ENCODE measurements around the gene RAPGEF1. TPM values are rescaled to one million over a fixed set of nuclear protein-coding genes. Genes with fewer than 3 reads are reported as not detected.

Gene RAPGEF1
- total and polyA plus RNA-seq, 2 of the 13 experiments (the other 11 are each of a cell fraction or from before 2014, with no cell fraction given): 21.2 to 38.9 TPM

- TF ChIP-seq, protein P1, sequence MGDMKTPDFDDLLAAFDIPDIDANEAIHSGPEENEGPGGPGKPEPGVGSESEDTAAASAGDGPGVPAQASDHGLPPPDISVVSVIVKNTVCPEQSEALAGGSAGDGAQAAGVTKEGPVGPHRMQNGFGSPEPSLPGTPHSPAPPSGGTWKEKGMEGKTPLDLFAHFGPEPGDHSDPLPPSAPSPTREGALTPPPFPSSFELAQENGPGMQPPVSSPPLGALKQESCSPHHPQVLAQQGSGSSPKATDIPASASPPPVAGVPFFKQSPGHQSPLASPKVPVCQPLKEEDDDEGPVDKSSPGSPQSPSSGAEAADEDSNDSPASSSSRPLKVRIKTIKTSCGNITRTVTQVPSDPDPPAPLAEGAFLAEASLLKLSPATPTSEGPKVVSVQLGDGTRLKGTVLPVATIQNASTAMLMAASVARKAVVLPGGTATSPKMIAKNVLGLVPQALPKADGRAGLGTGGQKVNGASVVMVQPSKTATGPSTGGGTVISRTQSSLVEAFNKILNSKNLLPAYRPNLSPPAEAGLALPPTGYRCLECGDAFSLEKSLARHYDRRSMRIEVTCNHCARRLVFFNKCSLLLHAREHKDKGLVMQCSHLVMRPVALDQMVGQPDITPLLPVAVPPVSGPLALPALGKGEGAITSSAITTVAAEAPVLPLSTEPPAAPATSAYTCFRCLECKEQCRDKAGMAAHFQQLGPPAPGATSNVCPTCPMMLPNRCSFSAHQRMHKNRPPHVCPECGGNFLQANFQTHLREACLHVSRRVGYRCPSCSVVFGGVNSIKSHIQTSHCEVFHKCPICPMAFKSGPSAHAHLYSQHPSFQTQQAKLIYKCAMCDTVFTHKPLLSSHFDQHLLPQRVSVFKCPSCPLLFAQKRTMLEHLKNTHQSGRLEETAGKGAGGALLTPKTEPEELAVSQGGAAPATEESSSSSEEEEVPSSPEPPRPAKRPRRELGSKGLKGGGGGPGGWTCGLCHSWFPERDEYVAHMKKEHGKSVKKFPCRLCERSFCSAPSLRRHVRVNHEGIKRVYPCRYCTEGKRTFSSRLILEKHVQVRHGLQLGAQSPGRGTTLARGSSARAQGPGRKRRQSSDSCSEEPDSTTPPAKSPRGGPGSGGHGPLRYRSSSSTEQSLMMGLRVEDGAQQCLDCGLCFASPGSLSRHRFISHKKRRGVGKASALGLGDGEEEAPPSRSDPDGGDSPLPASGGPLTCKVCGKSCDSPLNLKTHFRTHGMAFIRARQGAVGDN (CRISPR knock-in tag; IDR thresholded peaks at IDR 0.05): peak; percentile 81
- TF ChIP-seq ZNF777 (CRISPR knock-in tag; IDR thresholded peaks at IDR 0.05): peak; percentile 95
- TF ChIP-seq, protein P2, sequence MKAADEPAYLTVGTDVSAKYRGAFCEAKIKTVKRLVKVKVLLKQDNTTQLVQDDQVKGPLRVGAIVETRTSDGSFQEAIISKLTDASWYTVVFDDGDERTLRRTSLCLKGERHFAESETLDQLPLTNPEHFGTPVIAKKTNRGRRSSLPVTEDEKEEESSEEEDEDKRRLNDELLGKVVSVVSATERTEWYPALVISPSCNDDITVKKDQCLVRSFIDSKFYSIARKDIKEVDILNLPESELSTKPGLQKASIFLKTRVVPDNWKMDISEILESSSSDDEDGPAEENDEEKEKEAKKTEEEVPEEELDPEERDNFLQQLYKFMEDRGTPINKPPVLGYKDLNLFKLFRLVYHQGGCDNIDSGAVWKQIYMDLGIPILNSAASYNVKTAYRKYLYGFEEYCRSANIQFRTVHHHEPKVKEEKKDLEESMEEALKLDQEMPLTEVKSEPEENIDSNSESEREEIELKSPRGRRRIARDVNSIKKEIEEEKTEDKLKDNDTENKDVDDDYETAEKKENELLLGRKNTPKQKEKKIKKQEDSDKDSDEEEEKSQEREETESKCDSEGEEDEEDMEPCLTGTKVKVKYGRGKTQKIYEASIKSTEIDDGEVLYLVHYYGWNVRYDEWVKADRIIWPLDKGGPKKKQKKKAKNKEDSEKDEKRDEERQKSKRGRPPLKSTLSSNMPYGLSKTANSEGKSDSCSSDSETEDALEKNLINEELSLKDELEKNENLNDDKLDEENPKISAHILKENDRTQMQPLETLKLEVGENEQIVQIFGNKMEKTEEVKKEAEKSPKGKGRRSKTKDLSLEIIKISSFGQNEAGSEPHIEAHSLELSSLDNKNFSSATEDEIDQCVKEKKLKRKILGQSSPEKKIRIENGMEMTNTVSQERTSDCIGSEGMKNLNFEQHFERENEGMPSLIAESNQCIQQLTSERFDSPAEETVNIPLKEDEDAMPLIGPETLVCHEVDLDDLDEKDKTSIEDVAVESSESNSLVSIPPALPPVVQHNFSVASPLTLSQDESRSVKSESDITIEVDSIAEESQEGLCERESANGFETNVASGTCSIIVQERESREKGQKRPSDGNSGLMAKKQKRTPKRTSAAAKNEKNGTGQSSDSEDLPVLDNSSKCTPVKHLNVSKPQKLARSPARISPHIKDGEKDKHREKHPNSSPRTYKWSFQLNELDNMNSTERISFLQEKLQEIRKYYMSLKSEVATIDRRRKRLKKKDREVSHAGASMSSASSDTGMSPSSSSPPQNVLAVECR (CRISPR knock-in tag; IDR thresholded peaks at IDR 0.05; ENCODE audit: borderline replicate concordance): peak; percentile 83; the same call in 1 of the 2 replicates
- peak; percentile 94 for TF ChIP-seq RERE (CRISPR knock-in tag; IDR thresholded peaks at IDR 0.05; ENCODE audit: low read depth)
- no peak for TF ChIP-seq ESRRA (CRISPR knock-in tag; IDR thresholded peaks at IDR 0.05; ENCODE audit: low read depth)
- TF ChIP-seq HOXA3 (CRISPR knock-in tag; IDR thresholded peaks at IDR 0.05): peak; percentile 70; the same call in 1 of the 2 replicates
- peak; percentile 78; the same call in 1 of the 2 replicates for TF ChIP-seq SOX5 (CRISPR knock-in tag; IDR thresholded peaks at IDR 0.05; ENCODE audit: borderline replicate concordance)
- TF ChIP-seq, protein P3, sequence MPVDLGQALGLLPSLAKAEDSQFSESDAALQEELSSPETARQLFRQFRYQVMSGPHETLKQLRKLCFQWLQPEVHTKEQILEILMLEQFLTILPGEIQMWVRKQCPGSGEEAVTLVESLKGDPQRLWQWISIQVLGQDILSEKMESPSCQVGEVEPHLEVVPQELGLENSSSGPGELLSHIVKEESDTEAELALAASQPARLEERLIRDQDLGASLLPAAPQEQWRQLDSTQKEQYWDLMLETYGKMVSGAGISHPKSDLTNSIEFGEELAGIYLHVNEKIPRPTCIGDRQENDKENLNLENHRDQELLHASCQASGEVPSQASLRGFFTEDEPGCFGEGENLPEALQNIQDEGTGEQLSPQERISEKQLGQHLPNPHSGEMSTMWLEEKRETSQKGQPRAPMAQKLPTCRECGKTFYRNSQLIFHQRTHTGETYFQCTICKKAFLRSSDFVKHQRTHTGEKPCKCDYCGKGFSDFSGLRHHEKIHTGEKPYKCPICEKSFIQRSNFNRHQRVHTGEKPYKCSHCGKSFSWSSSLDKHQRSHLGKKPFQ (CRISPR knock-in tag; IDR thresholded peaks at IDR 0.05; ENCODE audit: insufficient replicate concordance): no peak
- TF ChIP-seq SALL1 (CRISPR knock-in tag; IDR thresholded peaks at IDR 0.05): peak; percentile 87
Observed at GRCh38 chr9:131545003-131545785, 194.7 kb downstream of the RAPGEF1 start, which contains the start of gene PRRT1B (continued).
